Right ventricle myocardium inferior (tissue), 1 donor: Measurements from ENCODE around the gene CCDC127. TPM values are rescaled to one million over a fixed set of nuclear protein-coding genes. Genes with fewer than 3 reads are reported as not detected.

Experiments used
- ATAC-seq: fragments of 200-7000 bp; cut with Tn5 transposase; one replicate; pipeline ENCODE4 v1.9.1; 2020; ENCODE audit warnings: mild to moderate bottlenecking, moderate library complexity
- DNase-seq: peaks from one replicate; pipeline ENCODE4 v3.0.0; 2021; ENCODE audit errors: missing footprints
- intact Hi-C: fragments of 100-400 bp; cut with DNase I; formaldehyde crosslinking; loops from one replicate; pipeline ENCODE4 v1.11.0; 2022
- total RNA-seq: library from RNA; stranded (reverse); fragmentation: NEBNext Ultra II Directional; extraction: Animal tissue kit (Norgen Biotek cat#: 25700); gene quantifications from one replicate; pipeline ENCODE4 v1.2.1, GENCODE V29; 2021
- donor health status: DM: no; HTN: yes; CAD: no; lungs with severe emphysema.

Gene CCDC127
- total RNA-seq, 1 donor from 2014 or later = 9.4 TPM

DNA sequence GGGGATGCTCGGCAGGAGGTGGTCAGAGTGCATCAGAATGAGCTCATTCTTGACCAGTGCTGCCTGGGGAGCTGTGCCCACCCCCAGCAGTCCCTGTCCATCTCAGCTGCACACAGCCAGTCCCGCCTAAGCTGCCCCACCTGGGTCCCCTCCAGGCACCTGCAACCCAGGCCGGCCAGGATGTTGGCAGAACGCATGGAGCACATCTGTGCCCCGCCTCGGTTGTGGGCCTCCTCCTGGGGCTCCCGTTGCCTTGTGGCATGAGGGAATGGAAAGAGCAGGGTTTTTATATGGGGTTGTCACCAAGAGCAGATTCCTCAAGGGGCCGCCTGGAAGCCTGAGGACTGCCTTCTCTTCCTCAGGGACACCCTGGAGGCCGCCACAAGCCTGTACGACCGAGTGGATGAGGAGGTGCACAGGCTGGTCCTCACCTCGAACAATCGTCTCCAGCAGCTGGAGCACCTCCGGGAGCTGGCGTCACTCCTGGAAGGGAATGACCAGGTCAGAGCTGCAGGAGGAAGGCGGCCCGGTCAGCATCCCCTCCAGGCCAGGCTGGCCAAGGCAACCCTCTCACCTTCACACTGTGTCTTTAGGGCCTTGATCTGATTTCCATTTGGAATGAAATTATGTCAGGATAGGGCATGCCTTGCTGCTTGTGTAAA lies 61.4 kb downstream of the CCDC127 start:
- no peak for DNase-seq
- intact Hi-C loops = no loop called here
- ATAC-seq = no peak

DNA sequence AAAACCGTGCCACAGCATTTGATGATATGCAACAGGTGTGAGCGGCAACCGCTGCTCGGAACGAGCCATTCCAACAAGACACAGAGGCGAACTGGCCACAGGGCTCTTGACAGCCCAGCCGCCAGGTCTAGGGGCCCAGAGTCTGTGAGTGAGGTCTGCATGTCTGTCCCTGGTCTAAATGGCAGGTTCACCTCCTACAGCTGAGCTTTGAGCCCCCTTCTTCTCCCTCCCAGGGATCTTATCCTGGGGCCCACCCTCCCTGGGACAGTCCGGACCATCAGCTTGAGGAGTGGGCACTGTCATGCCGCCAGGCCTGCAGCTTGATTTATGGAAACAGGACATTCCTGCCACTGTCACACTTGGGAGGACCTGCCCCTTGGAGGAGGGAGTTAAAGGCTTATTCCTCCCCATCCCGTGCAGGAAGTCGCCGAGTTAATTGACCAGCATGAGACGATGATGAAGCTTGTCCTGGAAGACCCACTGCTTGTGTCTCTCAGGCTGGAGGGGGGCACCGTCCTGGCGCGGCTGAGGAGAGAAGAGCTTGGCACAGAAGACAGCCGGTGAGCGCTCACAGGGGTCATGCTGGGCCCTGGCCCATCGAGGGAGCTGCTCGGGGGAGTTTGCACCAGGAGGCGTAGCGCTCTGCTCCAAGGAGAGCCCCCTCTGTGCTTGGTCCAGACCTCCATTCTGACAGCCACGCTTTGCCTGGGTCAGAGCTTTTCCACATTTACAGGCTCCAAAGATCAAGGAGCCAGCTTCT lies 62.1 kb downstream of the CCDC127 start:
- intact Hi-C loops = no loop called here
- DNase-seq (no peak), ATAC-seq (no peak)

DNA sequence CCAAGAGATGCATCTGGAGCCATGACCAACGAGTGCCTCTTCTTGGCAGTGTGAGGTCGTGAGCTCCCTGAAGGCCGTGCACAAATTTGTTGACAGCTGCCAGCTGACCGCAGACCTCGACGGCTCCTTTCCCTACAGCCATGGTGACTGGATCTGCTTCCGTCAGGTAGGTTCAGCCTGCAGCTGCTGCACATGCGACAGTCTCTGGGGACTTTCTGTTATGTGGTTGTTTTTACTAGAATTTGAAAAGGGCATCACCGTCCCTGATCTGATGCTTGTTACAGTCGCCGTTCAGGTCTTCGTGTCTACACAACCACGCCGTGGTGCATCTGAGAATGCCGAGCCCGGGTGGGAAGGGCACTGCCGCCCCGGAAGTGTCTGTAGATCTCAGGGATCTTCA lies 63.1 kb downstream of the CCDC127 start:
- intact Hi-C loops = no loop called here
- ATAC-seq (no peak), DNase-seq (no peak)

DNA sequence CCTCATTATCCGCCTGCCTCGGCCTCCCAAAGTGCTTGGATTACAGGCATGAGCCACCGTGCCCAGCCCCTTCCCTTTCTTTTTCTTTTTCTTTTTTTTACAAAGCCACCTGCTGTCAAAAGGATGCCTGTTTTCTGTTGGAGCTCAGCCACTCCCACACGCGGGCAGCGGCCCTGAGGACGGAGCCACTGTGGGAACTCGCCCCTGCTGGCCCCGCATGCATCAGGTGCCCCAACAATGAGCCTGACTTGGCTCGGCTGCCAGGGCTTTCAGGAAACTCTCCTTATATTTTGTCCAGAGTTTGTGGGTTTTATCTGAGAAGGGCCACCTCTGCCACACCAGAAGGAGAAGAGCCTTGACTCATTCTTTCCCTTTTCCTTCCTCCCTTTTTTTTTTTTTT lies 63.7 kb downstream of the CCDC127 start:
- DNase-seq = no peak
- ATAC-seq = no peak
- intact Hi-C loops = no loop called here

DNA sequence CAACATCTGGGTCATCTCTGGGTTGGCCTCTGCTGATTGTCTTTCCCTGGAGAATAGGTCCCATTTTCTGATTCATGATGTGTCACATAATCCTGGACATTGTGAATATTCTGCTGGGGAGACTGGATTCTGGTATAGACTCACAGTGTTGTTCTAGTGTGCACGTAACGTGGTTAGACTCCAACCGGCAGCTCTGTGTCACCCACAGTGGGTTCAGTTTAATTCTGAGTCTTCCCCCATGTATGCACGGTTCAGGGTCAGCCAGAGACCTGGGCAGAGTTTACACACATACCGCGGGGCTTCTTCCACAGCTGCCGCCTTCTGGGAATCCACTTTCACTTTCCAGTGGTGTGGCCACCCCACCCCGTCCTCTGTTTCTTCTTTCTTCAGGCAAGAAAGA lies 64.7 kb downstream of the CCDC127 start:
- no peak for ATAC-seq
- intact Hi-C loops = no loop called here

DNA sequence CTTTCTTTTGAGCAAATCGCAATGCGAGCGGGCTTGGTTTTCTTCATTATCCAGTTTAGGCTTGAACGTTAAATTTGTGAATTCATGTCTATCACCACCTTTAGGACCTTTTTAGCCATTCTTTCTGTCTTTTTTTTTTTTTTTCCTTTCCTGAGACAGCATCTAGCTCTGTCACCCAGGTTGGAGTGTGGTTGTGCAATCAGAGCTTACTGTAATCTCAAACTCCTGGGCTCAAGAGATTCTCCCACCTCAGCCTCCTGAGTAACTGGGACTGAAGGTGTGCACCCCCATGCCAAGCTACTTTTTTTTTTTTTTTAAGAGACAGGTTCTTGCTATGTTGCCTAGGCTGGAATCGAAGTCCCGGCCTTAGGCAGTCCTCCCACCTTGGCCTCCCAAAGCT lies 65.9 kb downstream of the CCDC127 start:
- no peak for ATAC-seq
- intact Hi-C loops = no loop called here
- no peak for DNase-seq

More for the DNA sequence above, 64.7 kb downstream of the CCDC127 start:
- no peak for DNase-seq

DNA sequence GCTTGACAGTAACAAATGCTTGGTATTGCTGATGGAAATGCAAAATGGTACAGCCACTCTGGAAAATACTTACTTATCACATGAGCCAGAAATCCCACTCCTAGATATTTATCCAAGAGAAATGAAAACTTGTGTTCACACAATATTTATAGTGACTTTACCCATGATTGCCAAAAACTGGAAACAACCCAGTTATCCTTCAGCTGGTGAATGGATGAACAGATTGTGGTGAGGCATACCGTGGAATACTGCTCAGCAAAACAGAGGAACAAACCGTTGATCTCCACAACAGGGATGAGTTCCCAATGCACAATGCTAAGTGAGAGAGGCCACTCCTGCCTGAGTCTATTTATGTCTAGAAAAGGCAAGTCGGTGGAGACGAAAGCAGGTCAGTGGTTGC lies 67.2 kb downstream of the CCDC127 start:
- no peak for ATAC-seq
- intact Hi-C loops = no loop called here
- DNase-seq = no peak

DNA sequence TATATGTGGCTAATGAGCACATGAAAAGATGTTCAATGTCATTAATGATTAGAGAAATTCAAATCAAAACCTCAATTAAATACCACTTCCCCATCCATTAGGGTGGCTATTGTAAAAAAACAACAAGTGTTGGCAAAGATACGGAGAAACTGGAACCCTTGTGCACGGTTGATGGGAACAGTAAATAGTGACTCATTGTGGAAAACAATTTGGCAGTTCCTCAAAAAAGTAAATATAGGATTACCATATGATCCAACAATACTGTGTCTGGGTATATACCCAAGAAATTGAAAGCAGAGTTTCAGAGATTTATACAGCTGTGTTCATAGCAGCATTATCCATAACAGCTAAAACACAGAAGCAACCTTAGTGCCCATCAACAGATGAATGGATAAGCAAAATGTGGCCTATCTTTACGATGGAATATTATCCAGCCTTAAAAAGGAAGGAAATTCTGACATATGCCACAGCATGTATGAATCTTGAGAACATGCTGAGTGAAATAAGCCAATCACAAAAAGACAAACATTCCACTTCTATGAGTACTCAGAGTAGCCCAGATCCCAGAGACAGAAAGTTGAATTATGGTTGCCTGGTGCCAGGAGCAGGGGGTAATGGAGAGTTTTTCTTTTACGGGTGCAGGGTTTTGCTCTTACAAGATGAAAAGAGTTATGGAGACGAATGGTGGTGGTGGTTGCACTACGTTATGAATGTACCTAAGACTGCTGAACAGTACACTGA lies 68.0 kb downstream of the CCDC127 start:
- DNase-seq = no peak
- no peak for ATAC-seq
- intact Hi-C loops = no loop called here

DNA sequence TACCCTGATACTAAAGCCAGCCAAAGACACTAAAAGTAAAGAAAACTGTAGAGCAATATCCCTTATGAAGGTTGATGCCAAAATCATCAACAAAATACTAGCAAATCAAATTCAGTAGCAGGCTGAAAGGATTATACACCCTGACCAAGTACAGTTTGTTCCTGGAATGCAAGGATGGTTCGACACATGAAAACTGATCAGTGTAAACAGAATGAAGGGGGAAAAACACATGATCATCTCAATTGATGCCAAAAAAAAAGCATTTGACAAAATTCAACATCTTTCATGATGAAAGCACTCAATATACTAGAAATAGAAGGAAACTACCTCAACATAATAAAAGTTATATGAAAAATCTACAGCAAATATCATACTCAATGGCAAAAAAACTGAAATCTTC lies 70.2 kb downstream of the CCDC127 start:
- DNase-seq = no peak
- ATAC-seq = no peak
- intact Hi-C loops = no loop called here

Other genes starting within 250 kb of the CCDC127 start
- gene PLEKHG4B, start 126.0 kb downstream of the CCDC127 start, total RNA-seq = not detected
- gene LRRC14B, start 26.7 kb downstream of the CCDC127 start, total RNA-seq = 74.9 TPM
- 811 TPM for gene SDHA, start 167 bp upstream of the CCDC127 start, total RNA-seq
- gene PDCD6, start 53.5 kb upstream of the CCDC127 start, total RNA-seq = 34.4 TPM
- gene AHRR, start 103.6 kb upstream of the CCDC127 start, total RNA-seq = 2.1 TPM
- gene EXOC3, start 225.0 kb upstream of the CCDC127 start, total RNA-seq = 47.3 TPM